ENCODE results near the gene EPS8L3.

Gene EPS8L3

GRCh38 chr1:109773900-109774485 is 10.3 kb upstream of the EPS8L3 start:
- H3K27me3 ChIP-seq (replicated peaks; ENCODE audit: control insufficient read depth, insufficient read depth, low read length) = no peaks in the 10 kb centered on the region
- DNase-seq (ENCODE audit: extremely low read depth, insufficient read length) = no peak
- H3K36me3 ChIP-seq (ENCODE audit: control insufficient read depth, insufficient read depth, low read length) = no peaks in the 10 kb centered on the region
- H3K4me3 ChIP-seq (replicated peaks; ENCODE audit: low read depth, low read length) = no peak overlapping the region
- no peak for TF ChIP-seq CTCF (IDR thresholded peaks at IDR 0.05; ENCODE audit: insufficient read depth, low read length, poor library complexity, severe bottlenecking)

DNA sequence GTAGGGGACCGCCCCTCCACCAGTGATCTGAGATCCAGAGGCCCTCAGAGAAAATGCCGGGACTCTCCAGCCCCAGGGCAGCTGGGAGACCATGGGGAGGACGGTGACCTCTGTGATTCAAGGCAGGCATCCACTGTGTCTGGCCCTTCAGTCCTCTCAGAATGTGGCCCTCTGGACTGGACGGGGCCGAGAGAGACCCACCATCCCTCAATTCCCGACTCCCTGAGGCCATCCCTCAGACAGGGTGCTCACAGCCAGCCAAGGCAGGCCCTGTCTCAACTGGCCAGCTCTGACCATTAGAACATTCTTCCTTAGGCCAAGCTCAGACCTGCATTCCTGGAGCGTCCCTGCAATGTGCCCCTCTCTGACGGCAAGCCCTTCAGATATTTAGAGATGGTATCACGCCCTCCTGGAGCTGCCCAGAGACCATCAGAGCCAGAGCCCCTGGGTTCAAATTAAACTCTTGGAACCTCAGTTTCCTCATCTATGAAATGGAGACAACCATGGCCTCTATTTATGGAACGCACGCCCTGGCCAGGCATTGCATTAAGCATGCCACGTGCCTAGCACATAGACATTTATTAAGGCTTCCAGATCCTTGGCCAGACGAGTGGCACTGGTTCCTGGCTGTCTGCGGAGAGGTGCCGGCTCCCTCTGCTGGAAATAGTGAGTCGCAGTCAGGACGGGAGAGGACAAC is 9.6 kb upstream of the EPS8L3 start:
- no peaks in the 10 kb centered on the region for H3K36me3 ChIP-seq (ENCODE audit: control insufficient read depth, insufficient read depth, low read length)
- H3K4me3 ChIP-seq (replicated peaks; ENCODE audit: low read depth, low read length) = no peak overlapping the region
- TF ChIP-seq CTCF (IDR thresholded peaks at IDR 0.05; ENCODE audit: insufficient read depth, low read length, poor library complexity, severe bottlenecking) = peak; percentile 85
- DNase-seq (ENCODE audit: extremely low read depth, insufficient read length) = peak; percentile 50
- no peaks in the 10 kb centered on the region for H3K27me3 ChIP-seq (replicated peaks; ENCODE audit: control insufficient read depth, insufficient read depth, low read length)

GRCh38 chr1:109772658-109773202 is 9.0 kb upstream of the EPS8L3 start:
- Histone ChIP-seq H3K27me3 (replicated peaks; ENCODE audit: control insufficient read depth, insufficient read depth, low read length) (no peaks in the 10 kb centered on the region), H3K36me3 (ENCODE audit: control insufficient read depth, insufficient read depth, low read length) (no peaks in the 10 kb centered on the region), H3K4me3 (replicated peaks; ENCODE audit: low read depth, low read length) (no peak overlapping the region)
- no peak for DNase-seq (ENCODE audit: extremely low read depth, insufficient read length)
- no peak for TF ChIP-seq CTCF (IDR thresholded peaks at IDR 0.05; ENCODE audit: insufficient read depth, low read length, poor library complexity, severe bottlenecking)

- Histone ChIP-seq H3K27me3 (replicated peaks; ENCODE audit: control insufficient read depth, insufficient read depth, low read length) (no peaks in the 10 kb centered on the region), H3K4me3 (replicated peaks; ENCODE audit: low read depth, low read length) (no peak overlapping the region), H3K36me3 (ENCODE audit: control insufficient read depth, insufficient read depth, low read length) (no peaks in the 10 kb centered on the region)
- no peak for DNase-seq (ENCODE audit: extremely low read depth, insufficient read length)
- TF ChIP-seq CTCF (IDR thresholded peaks at IDR 0.05; ENCODE audit: insufficient read depth, low read length, poor library complexity, severe bottlenecking) = no peak
These were observed 8.3 kb upstream of the EPS8L3 start for GRCh38 chr1:109771712-109772657.

GRCh38 chr1:109770331-109771095 is 6.8 kb upstream of the EPS8L3 start:
- no peaks in the 10 kb centered on the region for H3K36me3 ChIP-seq (ENCODE audit: control insufficient read depth, insufficient read depth, low read length)
- no peak for TF ChIP-seq CTCF (IDR thresholded peaks at IDR 0.05; ENCODE audit: insufficient read depth, low read length, poor library complexity, severe bottlenecking)
- H3K27me3 ChIP-seq (replicated peaks; ENCODE audit: control insufficient read depth, insufficient read depth, low read length) = no peaks in the 10 kb centered on the region
- no peak overlapping the region for H3K4me3 ChIP-seq (replicated peaks; ENCODE audit: low read depth, low read length)
- DNase-seq (ENCODE audit: extremely low read depth, insufficient read length) = no peak

Measured in GM06990 (cell line).